MCF 10A (cell line): ENCODE measurements around the gene SFXN1. TPM values are rescaled to one million over a fixed set of nuclear protein-coding genes. Genes with fewer than 3 reads are reported as not detected.
A peak's percentile ranks its signal among the peaks of the same experiment; 100 is the strongest.

Source experiments
- BruUV-seq: library from RNA; stranded (reverse); fragments of 400-500 nt; replicated peaks from 2 replicates; lab custom pipeline; 2021; lab: Mats Ljungman, UMichigan
- CTCF ChIA-PET: fragments of 300-600 bp; sonication (Branson Sonifier 250); formaldehyde crosslinking; extraction: SDS; loops from one replicate; lab custom pipeline; 2021; ENCODE audit warnings: antibody characterized with exemption, inconsistent platforms; lab: Yijun Ruan, JAX
- POLR2A ChIA-PET: fragments of 300-600, 350-650 bp; sonication (Branson Sonifier 250); formaldehyde crosslinking; extraction: SDS; loops from one replicate; lab custom pipeline; 2020; ENCODE audit warnings: antibody characterized with exemption, inconsistent platforms; lab: Yijun Ruan, JAX
- DNase-seq: peaks from one replicate; pipeline ENCODE4 v3.0.0-alpha.2; 2018; ENCODE audit not compliant: unreplicated experiment
- H3K27ac Mint-ChIP-seq: one replicate; pipeline ENCODE4 v1.8.0; 2022; ENCODE audit warnings: mild to moderate bottlenecking, low read depth, mixed read lengths; ENCODE audit not compliant: unreplicated experiment
- H3K27me3 Mint-ChIP-seq: one replicate; pipeline ENCODE4 v1.8.0; 2022; ENCODE audit warnings: mixed read lengths; ENCODE audit not compliant: insufficient read depth, unreplicated experiment
- H3K36me3 Mint-ChIP-seq: one replicate; pipeline ENCODE4 v1.8.0; 2022; ENCODE audit warnings: mild to moderate bottlenecking, moderate library complexity, mixed read lengths; ENCODE audit not compliant: insufficient read depth, unreplicated experiment
- H3K4me1 Mint-ChIP-seq: one replicate; pipeline ENCODE4 v1.8.0; 2022; ENCODE audit warnings: mixed read lengths; ENCODE audit not compliant: insufficient read depth, unreplicated experiment
- H3K4me3 Mint-ChIP-seq: one replicate; pipeline ENCODE4 v1.8.0; 2022; ENCODE audit warnings: mild to moderate bottlenecking, moderate library complexity, mixed read lengths; ENCODE audit not compliant: unreplicated experiment
- H3K9me3 Mint-ChIP-seq: one replicate; pipeline ENCODE4 v1.8.0; 2022; ENCODE audit warnings: mixed read lengths; ENCODE audit not compliant: unreplicated experiment
- intact Hi-C: fragments of 100-400 bp; cut with micrococcal nuclease; formaldehyde crosslinking; loops from 2 replicates; pipeline ENCODE4 v1.14.1; 2022
- total RNA-seq: library from RNA; stranded (reverse); gene quantifications from 2 replicates; pipeline ENCODE4 v1.2.3, GENCODE V29; 2022
- TF ChIP-seq, protein P1 (sequence below): fragments of 200-600 bp; IDR thresholded peaks from one replicate; pipeline ENCODE4 v1.8.0; 2022; ENCODE audit warnings: antibody characterized with exemption, mild to moderate bottlenecking; ENCODE audit not compliant: unreplicated experiment

SFXN1 gene
- total RNA-seq, 1 experiment from 2014 or later = 91.8 TPM

DNA sequence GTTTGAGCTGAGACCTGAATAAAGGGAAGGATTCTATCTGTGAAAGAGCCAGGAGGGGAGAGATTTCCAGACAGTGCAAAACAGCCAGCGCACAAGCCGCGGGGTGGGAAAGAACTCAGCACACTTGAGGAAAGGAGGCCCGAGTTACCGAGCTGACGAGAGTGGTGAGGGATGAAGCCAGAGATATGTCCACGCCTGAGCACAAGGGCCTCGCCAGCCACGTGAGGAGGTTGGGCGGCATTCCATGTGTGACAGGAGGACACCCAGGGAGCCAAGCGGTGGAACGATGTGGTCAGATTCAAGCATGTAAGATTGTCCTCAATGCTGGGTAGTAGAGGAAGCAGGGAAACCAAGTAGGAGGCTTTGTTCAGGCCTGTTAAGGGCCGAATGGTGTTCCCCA, 17.0 kb upstream of the SFXN1 start:
- ChIA-PET POLR2A (interaction anchor here (1.5 kb wide), 1 partner anchor 18 kb away, joined by 4 read pairs; no protein-coding TSS in a partner anchor), CTCF (interaction anchor here (0.6 to 6.3 kb wide), 11 partner anchors 10 to 1233 kb away, joined by 3 to 72 read pairs (median 4); no protein-coding TSS in a partner anchor)
- Mint-ChIP-seq H3K36me3 (no peaks in the 10 kb centered on the region), H3K27ac (no peak overlapping the region), H3K4me1 (peaks cover 2% of the 10 kb centered on the region), H3K9me3 (no peaks in the 10 kb centered on the region), H3K27me3 (peaks cover 25% of the 10 kb centered on the region), H3K4me3 (no peak overlapping the region)
- BruUV-seq = no TSS peak
- intact Hi-C loops = no loop called here
- DNase-seq = no peak
- TF ChIP-seq, protein P1, sequence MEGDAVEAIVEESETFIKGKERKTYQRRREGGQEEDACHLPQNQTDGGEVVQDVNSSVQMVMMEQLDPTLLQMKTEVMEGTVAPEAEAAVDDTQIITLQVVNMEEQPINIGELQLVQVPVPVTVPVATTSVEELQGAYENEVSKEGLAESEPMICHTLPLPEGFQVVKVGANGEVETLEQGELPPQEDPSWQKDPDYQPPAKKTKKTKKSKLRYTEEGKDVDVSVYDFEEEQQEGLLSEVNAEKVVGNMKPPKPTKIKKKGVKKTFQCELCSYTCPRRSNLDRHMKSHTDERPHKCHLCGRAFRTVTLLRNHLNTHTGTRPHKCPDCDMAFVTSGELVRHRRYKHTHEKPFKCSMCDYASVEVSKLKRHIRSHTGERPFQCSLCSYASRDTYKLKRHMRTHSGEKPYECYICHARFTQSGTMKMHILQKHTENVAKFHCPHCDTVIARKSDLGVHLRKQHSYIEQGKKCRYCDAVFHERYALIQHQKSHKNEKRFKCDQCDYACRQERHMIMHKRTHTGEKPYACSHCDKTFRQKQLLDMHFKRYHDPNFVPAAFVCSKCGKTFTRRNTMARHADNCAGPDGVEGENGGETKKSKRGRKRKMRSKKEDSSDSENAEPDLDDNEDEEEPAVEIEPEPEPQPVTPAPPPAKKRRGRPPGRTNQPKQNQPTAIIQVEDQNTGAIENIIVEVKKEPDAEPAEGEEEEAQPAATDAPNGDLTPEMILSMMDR = no peak

DNA sequence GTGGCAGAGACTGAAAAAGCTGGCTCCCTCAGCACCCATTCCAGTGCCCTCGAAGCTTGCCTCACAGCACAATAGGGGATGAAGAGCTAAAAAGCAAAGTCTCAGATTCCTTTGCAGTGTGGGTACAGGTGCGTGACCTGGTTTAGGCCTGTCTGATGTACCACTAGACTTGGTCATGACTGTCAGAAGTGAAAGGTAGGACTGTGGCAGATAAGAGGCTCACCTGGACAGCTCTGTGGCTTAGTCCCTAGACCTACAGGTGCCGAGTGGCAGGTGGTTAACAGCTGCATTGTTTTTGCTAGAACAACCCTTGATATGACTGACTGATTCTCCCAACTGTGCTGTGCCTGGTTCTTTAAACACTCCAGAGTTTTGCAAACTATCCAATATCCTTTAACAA, 14.7 kb upstream of the SFXN1 start:
- no peak overlapping the region for H3K27ac Mint-ChIP-seq
- no peak for DNase-seq
- no peaks in the 10 kb centered on the region for H3K9me3 Mint-ChIP-seq
- CTCF ChIA-PET = interaction anchor here (0.6 to 5.5 kb wide), 20 partner anchors 8 to 1197 kb away, joined by 3 to 80 read pairs (median 4); partner anchors contain the start of gene SFXN1
- no peak overlapping the region for H3K4me3 Mint-ChIP-seq
- peaks cover 20% of the 10 kb centered on the region for H3K27me3 Mint-ChIP-seq
- POLR2A ChIA-PET = interaction anchor here (2.2 to 2.3 kb wide), 2 partner anchors 15 to 513 kb away, joined by 7 to 11 read pairs; partner anchors contain the start of gene SFXN1
- TF ChIP-seq, protein P1 = no peak
- H3K4me1 Mint-ChIP-seq = peaks cover 11% of the 10 kb centered on the region
- BruUV-seq = no TSS peak
- intact Hi-C loops = loop anchor here (1.0 kb wide), 1 partner anchor 512 kb away; no protein-coding TSS in a partner anchor
- no peaks in the 10 kb centered on the region for H3K36me3 Mint-ChIP-seq

DNA sequence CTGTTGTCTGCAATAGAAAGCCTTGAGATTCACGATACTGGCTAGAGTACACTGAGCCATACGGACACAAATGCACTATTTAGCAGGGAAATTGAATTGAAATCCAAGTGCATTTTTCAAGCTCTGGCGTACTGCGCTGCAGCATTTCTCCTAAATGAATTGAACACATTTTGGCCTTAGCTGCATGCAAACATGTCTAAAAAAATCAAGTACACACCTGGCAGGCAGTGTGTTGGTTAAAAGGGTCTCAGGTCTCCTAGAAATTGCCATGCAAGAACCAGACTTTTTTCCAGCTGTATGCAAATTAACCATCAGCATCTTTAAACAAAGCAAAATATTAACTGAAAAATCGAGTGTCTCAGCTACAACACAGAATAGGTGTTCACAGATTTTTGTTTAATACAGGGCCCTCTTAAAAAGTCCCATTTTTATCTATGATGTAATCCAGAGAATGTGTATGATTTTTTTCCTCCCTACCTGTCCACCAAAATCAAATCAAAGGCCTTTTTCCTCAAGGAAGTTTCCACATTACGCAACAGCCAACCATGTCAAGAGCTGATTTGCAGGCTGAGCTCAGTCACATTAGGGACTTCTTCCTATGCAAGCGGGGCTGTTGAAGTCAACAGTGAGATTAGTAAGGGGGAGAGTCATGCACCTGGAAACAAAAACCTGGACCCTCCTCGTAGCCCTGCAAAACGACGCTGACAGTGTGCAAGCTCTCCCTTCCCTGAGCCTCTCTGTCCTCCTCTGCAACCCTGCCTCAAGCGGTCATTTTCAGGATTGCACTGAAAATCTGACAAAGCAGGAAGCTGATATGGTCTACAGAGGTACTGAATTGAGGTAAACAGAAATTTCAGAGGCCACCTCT, 14.1 kb upstream of the SFXN1 start:
- H3K4me1 Mint-ChIP-seq = peaks cover 11% of the 10 kb centered on the region
- peaks cover 13% of the 10 kb centered on the region for H3K27me3 Mint-ChIP-seq
- H3K27ac Mint-ChIP-seq = no peak overlapping the region
- CTCF ChIA-PET = interaction anchor here (0.5 to 5.5 kb wide), 51 partner anchors 8 to 1619 kb away, joined by 3 to 80 read pairs (median 4); partner anchors contain the start of gene SFXN1
- BruUV-seq = no TSS peak
- DNase-seq = peak; percentile 74
- no peaks in the 10 kb centered on the region for H3K36me3 Mint-ChIP-seq
- no peaks in the 10 kb centered on the region for H3K9me3 Mint-ChIP-seq
- TF ChIP-seq, protein P1 = peak; percentile 88
- no peak overlapping the region for H3K4me3 Mint-ChIP-seq
- intact Hi-C loops = loop anchor here (1.0 kb wide), 1 partner anchor 513 kb away; no protein-coding TSS in a partner anchor
- POLR2A ChIA-PET = interaction anchor here (0.8 to 2.3 kb wide), 6 partner anchors 10 to 513 kb away, joined by 3 to 11 read pairs (median 3); partner anchors contain the start of gene SFXN1

DNA sequence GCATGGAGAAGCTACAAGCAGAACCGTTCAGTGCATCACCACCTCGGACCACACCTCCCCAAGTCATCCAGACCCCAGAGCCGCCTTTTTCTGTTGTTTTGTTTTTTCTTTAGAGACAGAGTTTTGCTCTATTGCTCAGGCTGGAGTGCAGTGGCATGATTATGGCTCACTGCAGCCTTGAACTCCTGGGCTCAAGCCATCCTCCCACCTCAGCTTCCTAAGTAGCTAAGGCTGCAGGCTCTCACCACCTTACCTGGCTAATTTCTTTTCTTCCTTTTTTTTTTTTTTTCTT, 13.5 kb upstream of the SFXN1 start:
- no peaks in the 10 kb centered on the region for H3K36me3 Mint-ChIP-seq
- no peaks in the 10 kb centered on the region for H3K9me3 Mint-ChIP-seq
- TF ChIP-seq, protein P1 = no peak
- peaks cover 11% of the 10 kb centered on the region for H3K27me3 Mint-ChIP-seq
- ChIA-PET CTCF (interaction anchor here (0.6 to 5.5 kb wide), 37 partner anchors 9 to 1620 kb away, joined by 3 to 80 read pairs (median 4); partner anchors contain the start of gene SFXN1), POLR2A (interaction anchor here (0.8 to 2.3 kb wide), 6 partner anchors 10 to 514 kb away, joined by 3 to 11 read pairs (median 3); partner anchors contain the start of gene SFXN1)
- no peak for DNase-seq
- no peak overlapping the region for H3K27ac Mint-ChIP-seq
- peaks cover 11% of the 10 kb centered on the region for H3K4me1 Mint-ChIP-seq
- intact Hi-C loops = loop anchor here (1.0 kb wide), 1 partner anchor 514 kb away; no protein-coding TSS in a partner anchor
- BruUV-seq = no TSS peak
- no peak overlapping the region for H3K4me3 Mint-ChIP-seq
